ENCODE data around the gene SFPQ.
"Not testable (repeated sequence)": the region's sequence is repeated elsewhere in the genome, so short reads cannot be mapped to it uniquely, and the experiment has no call there.

Gene SFPQ

GRCh38 chr1:35186239-35186638, 6.7 kb downstream of the SFPQ start:
- no peak for DNase-seq

DNA sequence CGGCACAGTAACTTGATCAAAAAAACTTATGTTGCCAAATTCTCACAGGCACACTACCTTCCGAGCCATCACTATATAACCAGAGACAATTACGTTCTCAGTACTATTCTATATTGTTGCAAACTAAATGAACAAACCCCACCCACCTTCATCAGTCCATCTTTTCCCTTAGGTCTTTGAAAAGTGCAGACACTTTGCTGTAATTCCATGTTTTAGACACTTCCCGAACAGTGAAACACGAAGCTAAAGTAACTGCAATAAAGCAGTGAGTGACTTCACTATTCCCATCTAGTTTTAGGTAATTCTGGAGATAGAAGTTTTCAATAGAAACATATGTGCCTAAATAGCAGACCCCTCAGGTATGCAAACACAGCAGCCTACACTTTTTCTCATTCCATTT, 7.7 kb downstream of the SFPQ start:
- no peak for DNase-seq

GRCh38 chr1:35184495-35185199, 8.3 kb downstream of the SFPQ start:
- DNase-seq: no peak

GRCh38 chr1:35181790-35182455, 11.0 kb downstream of the SFPQ start:
- no peak for DNase-seq

DNA sequence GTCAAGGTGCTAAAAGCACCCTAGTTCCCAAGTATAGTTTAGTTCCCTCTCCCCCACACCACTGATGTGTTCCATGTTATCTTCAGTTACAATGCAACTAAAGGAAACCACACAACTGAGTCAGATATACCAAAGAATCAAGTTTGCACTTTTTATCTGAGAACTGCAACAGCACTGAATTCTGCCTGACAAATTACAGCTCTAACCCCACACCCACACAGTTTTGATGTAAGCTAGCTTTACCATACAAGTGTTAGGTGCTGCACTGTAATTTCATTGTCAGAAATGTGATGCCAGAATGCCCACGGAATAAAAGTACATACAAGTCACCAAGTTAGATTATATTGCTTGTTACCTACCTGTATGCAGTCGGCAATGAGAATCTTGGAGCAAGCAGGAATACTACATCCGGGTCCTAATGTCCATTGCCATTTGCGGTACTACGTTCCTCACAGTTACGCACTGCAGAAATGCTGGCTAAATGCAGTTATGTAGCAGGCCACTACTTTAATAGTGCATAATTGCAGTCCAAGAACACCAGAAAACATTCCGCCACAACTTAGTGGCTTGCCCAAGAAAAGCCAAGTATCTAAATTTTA, 12.1 kb downstream of the SFPQ start:
- DNase-seq: no peak

GRCh38 chr1:35179908-35180307, 13.0 kb downstream of the SFPQ start:
- DNase-seq: no peak

DNA sequence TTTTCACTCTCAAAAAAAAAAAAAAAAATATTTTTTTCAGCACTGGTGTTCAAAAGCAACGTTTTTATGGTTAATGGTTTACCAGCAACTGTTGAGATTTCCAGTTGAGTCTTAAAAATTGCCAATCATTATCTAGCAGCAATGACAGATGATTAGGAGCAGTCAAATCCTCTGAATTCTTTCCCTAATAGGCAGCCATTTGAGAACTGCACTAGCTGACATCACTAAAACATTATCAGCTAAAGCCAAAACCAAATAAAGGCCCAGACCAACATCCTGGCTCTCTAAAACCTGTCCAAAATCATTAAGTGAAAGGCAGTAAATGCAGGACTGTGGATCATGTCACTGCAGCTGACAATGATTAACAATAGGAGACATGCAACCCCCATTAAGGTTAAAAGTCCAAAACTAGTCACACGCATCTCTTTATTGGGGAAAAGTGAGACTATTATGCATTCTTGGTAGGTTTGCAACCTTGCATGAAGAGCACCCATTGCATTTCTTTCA, 14.0 kb downstream of the SFPQ start:
- DNase-seq: no peak

DNA sequence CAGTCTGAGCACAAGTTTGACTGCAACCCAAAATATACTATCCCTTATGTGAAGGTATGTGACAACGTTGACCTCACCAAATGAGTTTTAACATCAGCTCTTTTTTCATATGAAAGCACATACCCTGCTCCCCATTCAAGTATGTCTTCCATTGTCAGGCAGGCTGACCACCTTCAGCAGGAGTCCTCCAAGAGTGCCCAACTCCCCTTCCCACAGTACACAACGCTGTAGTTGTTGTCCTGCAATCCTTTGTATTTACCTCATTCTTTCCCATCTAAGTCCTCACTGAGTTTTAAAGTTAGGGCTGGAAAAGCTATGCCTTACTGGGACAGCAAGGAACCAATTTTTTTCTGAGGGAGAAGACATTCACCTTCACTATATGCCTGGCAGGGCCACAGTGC, 14.7 kb downstream of the SFPQ start:
- no peak for DNase-seq

DNA sequence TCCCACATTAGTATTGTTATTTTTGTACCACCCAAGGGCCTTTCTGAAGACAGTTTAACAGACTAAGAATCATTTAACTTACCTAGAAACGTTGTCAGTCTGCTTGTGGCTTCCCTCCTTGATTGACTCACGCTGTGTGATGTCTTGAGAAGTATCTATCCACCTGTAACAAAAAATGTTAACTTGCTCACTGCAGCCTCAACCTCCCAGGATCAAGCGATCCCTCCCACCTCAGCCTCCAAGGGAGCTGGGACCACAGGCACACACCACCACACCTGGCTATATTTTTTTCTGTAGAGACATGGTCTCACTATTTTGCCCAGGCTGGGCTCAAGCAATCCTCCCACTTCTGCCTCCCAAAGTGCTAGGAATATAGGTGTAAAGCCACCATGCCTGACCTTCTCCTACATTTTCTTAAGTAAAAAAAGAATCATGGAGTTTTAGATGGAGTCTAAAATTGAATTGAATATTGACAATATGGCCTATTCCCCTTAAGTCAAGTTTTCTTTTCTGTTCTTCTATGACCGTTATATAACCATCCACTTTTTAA, 15.6 kb downstream of the SFPQ start:
- no peak for DNase-seq

DNA sequence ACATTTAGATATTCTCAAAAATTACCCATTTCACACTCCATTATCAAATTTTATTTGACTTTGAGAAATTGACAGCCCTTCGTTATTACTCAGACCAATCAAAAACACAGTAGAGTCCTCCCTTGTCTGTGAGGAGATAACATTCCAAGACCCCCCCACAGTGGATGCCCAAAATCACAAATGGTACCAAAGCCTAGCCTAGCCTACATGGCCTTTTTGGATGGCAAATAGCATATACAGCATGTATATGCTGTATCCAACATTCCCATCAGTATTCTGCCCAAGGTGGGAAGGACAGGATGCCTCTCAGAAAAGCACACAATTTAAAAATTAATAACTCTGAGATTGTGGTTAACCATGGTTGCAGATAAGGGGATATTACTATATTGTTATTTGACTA, 17.3 kb downstream of the SFPQ start:
- DNase-seq: no peak

GRCh38 chr1:35175098-35175576, 17.8 kb downstream of the SFPQ start:
- no peak for DNase-seq

GRCh38 chr1:35173909-35174540, 18.9 kb downstream of the SFPQ start:
- DNase-seq: no peak

DNA sequence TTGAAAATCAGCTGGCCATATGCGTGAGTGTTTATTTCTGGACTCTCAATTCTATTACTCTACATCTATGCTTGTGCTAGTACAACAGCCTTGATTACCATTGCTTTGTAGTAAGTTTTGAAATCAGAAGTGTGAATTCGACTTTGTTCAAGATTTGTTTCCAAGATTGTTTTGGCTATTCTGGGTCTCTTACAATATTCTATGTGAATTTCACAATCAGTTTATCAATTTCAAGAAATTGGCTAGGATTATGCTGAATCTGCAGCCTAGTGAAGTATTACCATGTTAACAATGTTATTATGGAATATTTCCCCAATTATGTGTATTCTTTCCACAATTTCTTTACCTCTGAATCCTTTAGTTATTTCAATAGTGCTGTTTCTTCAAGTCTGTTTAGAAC, 19.5 kb downstream of the SFPQ start:
- DNase-seq: no peak

- no peak for DNase-seq
These were observed 20.9 kb downstream of the SFPQ start for GRCh38 chr1:35172022-35172421.

- DNase-seq: no peak
These were observed 21.4 kb downstream of the SFPQ start for GRCh38 chr1:35171579-35171978.

DNA sequence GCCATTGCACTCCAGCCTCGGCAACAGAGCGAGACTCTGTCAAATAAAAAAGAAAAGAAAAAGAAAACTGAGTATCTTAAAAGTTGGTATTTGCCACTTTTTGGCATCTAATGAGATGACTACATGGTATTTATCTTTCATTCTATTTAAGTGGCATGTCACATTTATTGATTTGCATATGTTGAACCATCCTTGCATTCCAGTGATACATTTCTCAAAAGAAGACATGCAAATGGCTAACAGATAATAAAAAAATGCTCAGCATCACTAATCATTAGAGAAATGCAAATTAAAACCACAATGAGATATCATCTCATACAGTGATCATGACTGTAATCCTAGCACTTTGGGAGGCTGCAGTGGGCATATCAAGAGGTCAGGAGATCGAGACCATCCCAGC, 28.1 kb downstream of the SFPQ start:
- DNase-seq: no peak

GRCh38 chr1:35151220-35151619, 41.7 kb downstream of the SFPQ start:
- DNase-seq: no peak

- DNase-seq: not testable (repeated sequence)
These were observed 46.9 kb downstream of the SFPQ start for GRCh38 chr1:35145892-35146549.

DNA sequence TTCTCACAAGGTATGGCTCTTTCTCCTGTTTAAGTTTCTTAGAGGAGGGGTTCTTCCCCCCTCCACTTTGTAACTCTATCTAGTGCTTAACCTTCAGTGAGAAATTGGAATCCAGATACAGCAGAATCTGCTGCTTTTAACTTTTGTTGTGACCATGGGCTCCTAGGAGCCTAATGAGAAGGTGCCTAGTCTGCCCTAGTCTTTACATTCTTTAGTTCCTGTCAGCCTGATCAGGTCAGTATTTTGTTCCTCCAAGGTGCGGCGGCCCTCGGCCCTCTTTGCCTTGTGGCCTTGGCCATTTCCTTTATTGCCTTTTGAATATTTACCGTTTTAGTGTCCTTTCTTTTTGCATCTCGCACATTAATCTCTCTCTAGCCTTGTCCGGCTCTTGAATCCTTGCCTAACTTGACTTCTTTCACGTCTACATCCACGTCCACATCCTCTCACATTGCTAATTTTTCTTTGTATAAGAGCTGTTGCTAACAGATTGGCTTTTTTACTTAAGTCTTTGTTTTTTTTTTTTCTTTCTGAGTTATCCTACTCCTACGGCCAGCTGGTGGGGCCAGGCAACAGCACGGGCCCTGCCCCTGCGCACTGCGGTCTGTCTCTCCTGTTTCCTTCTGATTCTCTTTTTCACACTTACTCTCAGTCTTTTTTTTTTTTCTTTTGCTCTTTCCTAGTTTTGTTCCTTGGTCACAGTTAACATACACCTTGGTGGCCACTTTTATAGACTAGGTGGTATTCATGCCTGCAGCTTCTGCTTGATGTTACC, 49.0 kb downstream of the SFPQ start:
- DNase-seq: no peak

DNA sequence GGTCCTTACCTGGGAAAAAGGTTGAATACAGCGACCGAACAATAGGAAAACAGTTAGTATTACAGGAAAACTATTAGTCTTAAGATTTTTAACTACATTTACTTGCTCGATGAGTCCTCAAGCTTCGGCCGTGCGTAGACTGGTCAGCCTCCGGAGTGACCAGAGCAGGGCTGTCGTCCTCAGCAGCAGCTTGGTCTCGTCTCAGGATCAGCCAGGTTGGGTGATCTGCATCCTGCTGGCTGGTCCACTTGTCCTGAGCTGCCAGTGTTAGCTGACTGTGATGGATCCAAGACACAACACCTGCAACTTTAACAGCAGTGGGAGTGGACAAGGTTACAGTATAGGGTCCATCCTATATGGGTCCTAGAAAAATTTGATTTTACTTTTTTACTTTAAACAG, 50.2 kb downstream of the SFPQ start:
- DNase-seq: not testable (repeated sequence)

GRCh38 chr1:35142294-35142693, 50.7 kb downstream of the SFPQ start:
- not testable (repeated sequence) for DNase-seq

DNA sequence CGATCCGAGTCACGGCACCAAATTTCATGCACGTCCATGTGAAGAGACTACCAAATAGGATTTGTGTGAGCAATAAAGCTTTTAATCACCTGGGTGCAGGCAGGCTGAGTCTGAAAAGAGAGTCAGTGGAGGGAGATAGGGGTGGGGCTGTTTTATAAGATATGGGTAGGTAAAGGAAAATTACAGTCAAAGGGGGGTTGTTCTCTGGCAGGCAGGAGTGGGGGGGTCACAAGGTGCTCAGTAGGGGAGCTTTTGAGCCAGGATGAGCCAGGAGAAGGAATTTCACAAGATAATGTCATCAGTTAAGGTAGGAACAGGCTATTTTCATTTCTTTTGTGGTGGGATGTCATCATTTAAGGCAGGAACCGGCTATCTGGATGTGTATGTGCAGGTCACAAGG, 55.4 kb downstream of the SFPQ start:
- not testable (repeated sequence) for DNase-seq
